Activated CD8-positive, alpha-beta memory T cell treated with anti-CD3 and anti-CD28 coated beads for 36 hours (primary cell): ENCODE data around the gene ULK4. TPM values are rescaled to one million over a fixed set of nuclear protein-coding genes. Genes with fewer than 3 reads are reported as not detected.

Experiments
- CTCF ChIA-PET: fragments of 350-600 bp; sonication (Branson Sonifier 250); formaldehyde crosslinking; loops from one replicate; lab custom pipeline; 2021; ENCODE audit warnings: antibody characterized with exemption; lab: Charles Lee
- POLR2A ChIA-PET: fragments of 350-600 bp; sonication (Branson Sonifier 250); formaldehyde crosslinking; loops from one replicate; lab custom pipeline; 2021; ENCODE audit warnings: antibody characterized with exemption; lab: Charles Lee
- total RNA-seq, 2 experiments: library from RNA; stranded (reverse); gene quantifications; one replicate each; pipeline ENCODE4 v1.2.3, GENCODE V29; 2021

The ULK4 gene
- total RNA-seq, 2 experiments from 2014 or later: 11.8 to 12.3 TPM

DNA sequence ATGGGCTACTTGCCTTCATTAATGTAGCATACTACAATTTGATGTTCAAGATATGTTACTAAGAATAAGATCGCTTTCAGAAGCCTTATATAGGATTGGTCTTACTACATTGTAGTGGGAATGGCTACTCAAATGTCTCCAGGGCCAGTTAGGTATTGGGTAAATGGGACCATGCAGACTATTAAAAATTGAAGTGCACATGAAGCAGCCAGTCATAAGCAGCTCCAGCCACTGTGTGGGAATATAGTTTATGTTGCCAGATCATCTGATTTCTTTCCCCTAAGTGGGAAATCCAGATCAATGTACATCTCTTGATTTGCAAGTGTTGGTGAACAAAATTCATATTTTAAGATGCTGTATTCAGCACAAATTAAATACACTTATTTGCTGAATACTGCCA is 757.5 kb downstream of the ULK4 start:
- CTCF ChIA-PET: no interaction called here
- POLR2A ChIA-PET: no interaction called here

DNA sequence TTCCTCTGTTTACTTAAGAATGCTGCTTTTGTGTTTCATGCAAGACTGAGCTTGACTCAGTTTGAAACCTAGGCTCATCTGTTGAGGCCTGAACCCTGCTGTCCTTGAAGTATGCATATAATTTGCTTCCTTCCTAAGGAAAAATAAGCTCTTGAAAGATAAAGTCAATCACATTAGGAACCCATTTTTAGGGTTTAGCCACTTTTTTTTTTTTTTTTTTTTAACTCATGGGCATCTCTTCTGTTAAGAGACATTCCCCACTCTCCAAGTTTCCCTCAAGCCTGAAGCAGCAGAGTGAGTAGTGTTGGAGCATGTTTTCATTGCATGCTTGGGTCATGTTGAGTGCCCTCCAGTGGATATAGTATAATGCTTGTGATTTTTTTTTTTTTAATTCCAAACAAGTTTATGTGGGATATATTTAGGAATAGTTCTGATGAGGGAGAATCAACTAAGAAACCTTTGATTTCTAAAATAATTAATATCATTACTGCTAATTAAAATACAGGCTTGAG is 759.0 kb downstream of the ULK4 start:
- POLR2A ChIA-PET: interaction anchor here (0.6 kb wide), 1 partner anchor 596 kb away, joined by 5 read pairs; no protein-coding TSS in a partner anchor

DNA sequence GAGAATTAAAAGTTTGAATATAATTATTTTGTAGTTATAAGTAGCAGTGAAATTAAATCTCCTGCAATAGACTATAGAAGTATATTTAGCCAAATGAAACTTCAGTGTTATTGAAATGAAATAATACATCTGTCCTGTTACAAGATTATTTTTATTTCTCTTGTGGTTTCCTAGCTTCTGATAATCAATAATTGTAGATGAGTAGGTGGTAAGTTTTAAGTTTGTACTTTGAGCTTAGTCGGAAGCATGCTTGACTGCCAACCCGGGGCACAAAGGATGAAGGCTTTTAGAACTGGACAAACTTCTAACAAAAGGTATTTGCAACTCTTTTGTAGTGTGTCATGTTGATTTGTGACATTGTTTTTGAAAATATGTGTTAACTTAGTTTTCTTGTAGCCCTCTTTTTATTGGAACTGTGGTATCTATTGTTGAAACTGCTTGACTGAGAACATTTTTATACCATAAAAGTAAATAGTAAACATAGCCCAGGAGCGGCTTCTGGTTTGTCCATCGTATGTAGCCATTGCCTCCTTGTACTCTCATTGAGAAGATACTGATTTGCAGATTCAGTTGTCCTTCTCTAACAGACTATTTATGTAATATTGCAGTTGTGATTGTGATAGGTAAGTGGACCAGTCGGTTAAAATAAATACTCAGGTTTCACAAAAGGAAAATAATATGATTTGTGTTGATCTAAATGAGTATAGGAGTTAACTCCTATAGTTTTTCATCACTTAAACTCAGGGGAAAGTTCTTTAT is 759.6 kb downstream of the ULK4 start:
- CTCF ChIA-PET: interaction anchor here (0.7 kb wide), 4 partner anchors 29 to 376 kb away, joined by 3 to 4 read pairs (median 4); no protein-coding TSS in a partner anchor
- POLR2A ChIA-PET: interaction anchor here (0.6 kb wide), 1 partner anchor 596 kb away, joined by 5 read pairs; no protein-coding TSS in a partner anchor

More for the DNA sequence above, 759.0 kb downstream of the ULK4 start:
- CTCF ChIA-PET: interaction anchor here (0.7 kb wide), 4 partner anchors 28 to 376 kb away, joined by 3 to 4 read pairs (median 4); no protein-coding TSS in a partner anchor

DNA sequence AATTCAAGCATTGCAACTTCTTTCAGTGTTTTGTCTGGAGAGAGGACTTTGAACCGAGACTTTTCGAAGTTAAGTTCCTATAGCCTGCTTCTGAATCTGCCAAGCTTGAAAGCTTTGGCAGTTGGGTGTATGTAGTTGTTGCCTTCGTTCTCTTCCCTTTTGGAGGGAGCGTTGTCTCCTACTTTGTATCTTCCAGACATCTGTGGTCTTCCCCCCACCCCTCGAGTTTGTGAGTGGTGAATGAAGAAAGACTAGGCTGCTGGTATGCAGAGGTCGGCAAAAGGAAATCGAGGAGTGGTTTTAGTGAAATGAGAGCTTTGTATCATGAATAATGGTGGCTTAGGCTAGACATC is 761.3 kb downstream of the ULK4 start:
- CTCF ChIA-PET: no interaction called here
- POLR2A ChIA-PET: no interaction called here

DNA sequence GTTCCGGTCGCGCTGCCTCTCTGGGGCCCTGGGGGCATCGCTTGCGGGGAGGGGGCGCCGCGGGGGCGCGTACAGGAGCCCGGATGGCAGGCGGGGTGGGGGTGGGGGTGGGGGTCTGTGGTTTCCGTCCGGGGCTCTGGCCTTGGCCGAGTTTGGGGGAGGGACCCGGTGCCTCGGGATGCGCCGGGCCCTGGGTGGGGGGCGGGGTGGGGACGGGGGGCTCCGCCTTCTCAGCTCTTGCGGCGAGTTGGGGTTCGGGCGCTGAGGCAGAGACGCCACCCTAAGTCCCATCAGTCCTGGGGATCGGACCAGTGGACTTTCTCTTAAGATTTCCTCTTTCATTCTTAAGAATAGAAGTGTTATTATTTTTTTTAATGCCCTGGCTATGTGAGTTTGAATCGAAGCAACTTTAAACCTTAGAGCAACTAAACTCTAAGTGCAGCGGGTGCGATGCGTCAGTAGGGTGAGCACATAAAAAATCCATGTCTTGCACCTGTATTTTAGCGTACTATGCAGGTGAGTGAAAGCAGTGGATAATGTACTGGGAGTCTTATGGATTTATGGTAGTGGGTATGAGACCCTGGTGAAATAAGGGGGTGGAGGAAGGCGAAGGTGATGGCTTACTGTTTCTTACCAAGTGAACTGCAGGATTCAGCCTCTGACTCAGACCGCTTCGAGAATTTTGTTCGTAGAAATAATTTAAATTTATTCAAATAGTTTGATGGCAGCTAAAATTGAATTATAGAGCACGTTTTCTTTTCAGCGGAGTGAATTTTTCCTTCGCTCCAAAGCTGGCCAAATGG is 761.8 kb downstream of the ULK4 start:
- CTCF ChIA-PET: interaction anchor here (0.6 to 1.4 kb wide), 3 partner anchors 14 to 79 kb away, joined by 3 to 4 read pairs (median 3); no protein-coding TSS in a partner anchor
- POLR2A ChIA-PET: interaction anchor here (0.6 to 1.9 kb wide), 11 partner anchors 8 to 121 kb away, joined by 3 to 14 read pairs (median 4); no protein-coding TSS in a partner anchor

DNA sequence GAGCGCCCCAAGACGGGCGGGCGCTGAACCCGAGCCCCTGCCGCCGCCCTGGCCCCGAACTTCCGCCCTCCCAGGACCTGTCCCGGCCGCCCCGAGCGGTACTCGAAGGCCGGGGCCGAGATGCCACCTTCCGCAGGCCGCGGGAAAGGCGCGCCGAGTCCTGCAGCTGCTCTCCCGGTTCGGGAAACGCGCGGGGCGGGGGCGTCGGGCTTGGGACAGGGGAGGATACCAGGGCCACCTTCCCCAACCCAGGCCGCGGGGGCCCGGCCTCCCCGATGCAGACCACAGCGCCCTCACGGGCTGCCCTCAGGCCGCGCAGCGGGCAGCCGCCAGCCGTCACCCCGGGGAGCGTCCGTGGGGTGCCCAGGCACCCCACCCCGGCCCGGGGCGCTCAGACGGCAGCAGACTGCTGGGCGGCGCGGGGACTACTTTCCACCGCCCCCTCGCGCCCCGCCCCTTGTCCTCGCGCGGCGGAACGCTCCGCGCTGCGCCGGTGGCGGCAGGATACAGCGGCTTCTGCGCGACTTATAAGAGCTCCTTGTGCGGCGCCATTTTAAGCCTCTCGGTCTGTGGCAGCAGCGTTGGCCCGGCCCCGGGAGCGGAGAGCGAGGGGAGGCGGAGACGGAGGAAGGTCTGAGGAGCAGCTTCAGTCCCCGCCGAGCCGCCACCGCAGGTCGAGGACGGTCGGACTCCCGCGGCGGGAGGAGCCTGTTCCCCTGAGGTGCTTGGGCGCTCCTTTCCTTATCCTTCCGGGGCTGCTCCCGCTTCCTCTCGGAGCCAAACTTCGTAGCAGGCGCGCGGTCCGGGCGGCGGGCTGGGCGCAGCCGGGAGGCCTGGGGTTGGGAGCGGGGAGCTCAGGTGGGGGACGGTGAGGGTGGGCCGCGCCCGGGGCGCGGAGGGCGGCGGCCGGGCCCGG is 762.7 kb downstream of the ULK4 start, which contains the start of gene CTNNB1:
CTNNB1 (plus strand) TSS at position 556 of the 916 bp plus-strand sequence. CDS start 24,564 bp downstream, outside the sequence.
- ChIA-PET POLR2A (interaction anchor here (0.5 to 1.9 kb wide), 14 partner anchors 8 to 632 kb away, joined by 3 to 14 read pairs (median 4); no protein-coding TSS in a partner anchor), CTCF (interaction anchor here (0.9 to 1.4 kb wide), 2 partner anchors 15 to 78 kb away, joined by 3 read pairs; no protein-coding TSS in a partner anchor)

DNA sequence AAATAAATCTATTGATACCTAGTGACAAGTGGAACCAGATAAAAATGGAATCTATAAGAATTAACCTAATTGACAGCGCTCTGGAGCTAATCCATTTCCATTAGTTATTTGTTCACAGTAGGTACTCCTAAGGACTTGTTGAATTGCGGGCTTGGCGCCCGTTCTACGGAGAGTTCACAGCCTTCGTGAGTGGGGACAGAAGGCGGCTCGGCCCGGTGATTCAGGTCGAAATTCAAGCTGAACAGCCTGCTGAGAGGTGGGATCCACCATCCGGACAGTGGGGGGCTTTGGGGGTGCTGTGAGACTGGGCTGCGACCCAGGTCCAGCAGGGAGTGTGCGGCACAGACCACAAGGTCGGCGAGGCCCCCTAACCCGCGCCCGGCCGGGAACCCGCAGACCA is 763.4 kb downstream of the ULK4 start:
- ChIA-PET POLR2A (interaction anchor here (1.0 to 1.9 kb wide), 3 partner anchors 10 to 81 kb away, joined by 4 to 12 read pairs (median 7); no protein-coding TSS in a partner anchor), CTCF (interaction anchor here (0.7 to 1.4 kb wide), 2 partner anchors 77 to 379 kb away, joined by 3 read pairs; no protein-coding TSS in a partner anchor)

DNA sequence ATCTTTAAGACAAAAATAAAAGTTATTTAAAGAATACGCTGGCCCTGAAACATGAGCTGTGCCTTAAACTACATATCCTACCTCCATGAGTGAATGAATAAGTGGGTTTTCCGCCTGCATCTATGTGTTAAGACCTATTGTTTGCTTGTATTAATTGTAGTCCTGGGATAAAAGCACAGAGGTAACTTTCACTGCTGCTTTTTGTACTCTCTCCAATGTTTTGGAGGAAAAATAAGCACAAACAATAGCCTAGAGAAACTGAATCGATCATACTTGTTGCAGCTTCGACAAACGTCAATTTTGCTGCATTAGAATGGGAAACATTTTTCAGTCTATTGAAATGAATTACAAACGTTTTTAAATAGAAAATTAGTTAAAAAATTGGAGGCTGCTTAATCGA is 763.9 kb downstream of the ULK4 start:
- CTCF ChIA-PET: interaction anchor here (0.7 kb wide), 1 partner anchor 379 kb away, joined by 3 read pairs; no protein-coding TSS in a partner anchor
- POLR2A ChIA-PET: interaction anchor here (1.5 to 1.9 kb wide), 2 partner anchors 11 to 81 kb away, joined by 4 to 12 read pairs; no protein-coding TSS in a partner anchor

Other genes starting within 250 kb of the ULK4 start
- 10 to 100 TPM; 23.1 to 24.6 TPM for gene TRAK1, start 129.3 kb upstream of the ULK4 start, total RNA-seq